ENCODE results near the gene KCNIP1.

The KCNIP1 gene

DNA sequence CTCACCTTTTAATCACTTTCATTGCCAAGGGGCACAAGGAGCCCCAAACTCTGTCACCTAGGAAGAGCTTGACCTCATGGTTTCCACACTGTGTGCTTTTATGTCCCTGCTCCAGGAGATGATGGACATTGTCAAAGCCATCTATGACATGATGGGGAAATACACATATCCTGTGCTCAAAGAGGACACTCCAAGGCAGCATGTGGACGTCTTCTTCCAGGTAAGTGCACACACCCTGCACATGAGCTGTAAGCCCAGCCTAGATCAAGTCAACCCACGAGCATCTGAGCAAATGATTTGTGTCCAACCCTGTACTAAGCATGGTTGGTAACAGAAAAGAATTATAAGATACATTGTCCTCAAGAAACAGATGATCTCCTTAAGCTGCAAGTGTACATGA lies 228.9 kb downstream of the KCNIP1 start:
- TF ChIP-seq, protein P1, sequence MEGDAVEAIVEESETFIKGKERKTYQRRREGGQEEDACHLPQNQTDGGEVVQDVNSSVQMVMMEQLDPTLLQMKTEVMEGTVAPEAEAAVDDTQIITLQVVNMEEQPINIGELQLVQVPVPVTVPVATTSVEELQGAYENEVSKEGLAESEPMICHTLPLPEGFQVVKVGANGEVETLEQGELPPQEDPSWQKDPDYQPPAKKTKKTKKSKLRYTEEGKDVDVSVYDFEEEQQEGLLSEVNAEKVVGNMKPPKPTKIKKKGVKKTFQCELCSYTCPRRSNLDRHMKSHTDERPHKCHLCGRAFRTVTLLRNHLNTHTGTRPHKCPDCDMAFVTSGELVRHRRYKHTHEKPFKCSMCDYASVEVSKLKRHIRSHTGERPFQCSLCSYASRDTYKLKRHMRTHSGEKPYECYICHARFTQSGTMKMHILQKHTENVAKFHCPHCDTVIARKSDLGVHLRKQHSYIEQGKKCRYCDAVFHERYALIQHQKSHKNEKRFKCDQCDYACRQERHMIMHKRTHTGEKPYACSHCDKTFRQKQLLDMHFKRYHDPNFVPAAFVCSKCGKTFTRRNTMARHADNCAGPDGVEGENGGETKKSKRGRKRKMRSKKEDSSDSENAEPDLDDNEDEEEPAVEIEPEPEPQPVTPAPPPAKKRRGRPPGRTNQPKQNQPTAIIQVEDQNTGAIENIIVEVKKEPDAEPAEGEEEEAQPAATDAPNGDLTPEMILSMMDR (conservative IDR thresholded peaks at IDR 0.05; ENCODE audit: low read length), result no peak
- no peak for DNase-seq (ENCODE audit: low read depth)
- no peak overlapping the region for H3K4me3 ChIP-seq (ENCODE audit: low read length)

DNA sequence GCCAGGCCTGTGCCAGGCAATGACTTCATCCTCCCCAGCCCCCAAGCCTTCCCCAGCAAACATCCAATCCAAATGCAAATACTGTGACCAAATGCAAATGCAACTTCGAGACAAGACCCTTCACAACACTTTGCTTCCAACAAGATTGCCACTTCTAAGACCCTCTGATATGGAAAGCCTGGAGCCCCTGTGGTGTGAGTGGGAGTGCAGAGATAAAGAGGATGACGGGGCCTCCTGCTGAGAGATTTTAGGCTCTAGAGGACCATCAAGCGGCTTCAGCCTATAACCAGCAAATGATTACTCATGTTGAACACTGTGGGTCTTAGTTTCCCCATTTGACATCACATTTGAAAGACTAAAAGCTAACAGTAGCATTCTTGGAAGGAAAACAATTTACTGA lies 233.1 kb downstream of the KCNIP1 start:
- TF ChIP-seq, protein P1 (conservative IDR thresholded peaks at IDR 0.05; ENCODE audit: low read length), result no peak

DNA sequence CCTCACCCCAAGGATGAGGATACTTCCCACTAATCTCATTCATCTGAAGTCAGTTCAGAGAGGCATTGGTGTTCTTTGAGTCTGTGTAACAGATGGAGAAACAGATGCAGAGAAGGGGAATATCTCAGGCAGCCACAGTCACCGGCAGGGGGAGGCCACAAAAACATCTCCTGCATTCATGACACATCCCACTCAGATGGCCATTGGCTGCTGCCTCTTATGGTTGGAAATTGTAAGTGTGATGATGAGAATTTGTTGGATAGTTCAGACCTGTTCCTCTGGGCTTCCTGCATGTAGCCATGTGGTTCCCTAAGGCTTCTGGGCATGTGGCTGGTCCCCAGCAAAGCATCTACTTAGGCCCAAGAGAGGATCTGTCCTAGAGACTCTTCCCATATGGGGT lies 233.8 kb downstream of the KCNIP1 start:
- no peak for DNase-seq (ENCODE audit: low read depth)
- H3K4me3 ChIP-seq (ENCODE audit: low read length), result no peak overlapping the region
- TF ChIP-seq, protein P1 (conservative IDR thresholded peaks at IDR 0.05; ENCODE audit: low read length), result no peak

More for the DNA sequence above, 233.1 kb downstream of the KCNIP1 start:
- no peak overlapping the region for H3K4me3 ChIP-seq (ENCODE audit: low read length)
- no peak for DNase-seq (ENCODE audit: low read depth)

DNA sequence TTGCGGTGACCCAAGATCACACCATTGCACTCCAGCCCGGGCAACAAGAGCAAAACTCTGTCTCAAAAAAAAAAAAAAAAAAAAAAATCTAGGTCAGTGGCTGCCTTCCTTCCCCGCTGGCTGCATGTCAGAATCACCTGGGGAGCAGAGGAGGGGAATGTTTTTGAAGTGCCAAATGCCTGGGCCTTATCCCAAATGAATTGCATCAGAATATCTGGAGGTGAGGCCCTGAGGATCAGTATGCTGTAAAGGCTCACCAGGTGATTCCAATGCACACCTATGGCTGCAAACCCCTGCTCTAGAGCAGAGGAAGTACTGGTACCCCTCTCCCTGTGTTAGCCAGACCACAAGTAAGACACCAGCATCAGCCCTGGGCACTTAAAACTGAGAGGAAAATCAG lies 235.0 kb downstream of the KCNIP1 start:
- no peak for DNase-seq (ENCODE audit: low read depth)
- TF ChIP-seq, protein P1 (conservative IDR thresholded peaks at IDR 0.05; ENCODE audit: low read length), result no peak
- H3K4me3 ChIP-seq (ENCODE audit: low read length), result no peak overlapping the region

DNA sequence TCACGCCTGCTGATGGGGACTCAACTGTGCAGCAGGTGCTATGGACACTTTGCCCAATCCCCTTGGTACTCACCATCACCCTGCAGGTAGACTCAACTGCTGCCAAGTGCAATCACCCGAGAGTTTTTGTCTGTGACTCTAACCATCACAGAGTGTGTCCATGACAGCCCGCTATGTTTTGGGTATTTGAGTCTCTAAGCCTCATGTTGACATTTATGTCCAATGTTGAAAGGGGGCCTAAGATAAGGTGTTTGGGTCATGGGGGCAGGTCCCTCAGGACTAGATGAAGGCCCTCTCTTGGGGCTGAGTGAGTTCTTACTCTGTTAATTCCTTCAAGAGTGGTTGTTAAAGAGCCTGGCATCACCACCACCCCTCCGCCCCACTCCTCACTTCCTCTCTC lies 235.6 kb downstream of the KCNIP1 start:
- no peak for DNase-seq (ENCODE audit: low read depth)
- TF ChIP-seq, protein P1 (conservative IDR thresholded peaks at IDR 0.05; ENCODE audit: low read length), result no peak
- H3K4me3 ChIP-seq (ENCODE audit: low read length), result no peak overlapping the region

DNA sequence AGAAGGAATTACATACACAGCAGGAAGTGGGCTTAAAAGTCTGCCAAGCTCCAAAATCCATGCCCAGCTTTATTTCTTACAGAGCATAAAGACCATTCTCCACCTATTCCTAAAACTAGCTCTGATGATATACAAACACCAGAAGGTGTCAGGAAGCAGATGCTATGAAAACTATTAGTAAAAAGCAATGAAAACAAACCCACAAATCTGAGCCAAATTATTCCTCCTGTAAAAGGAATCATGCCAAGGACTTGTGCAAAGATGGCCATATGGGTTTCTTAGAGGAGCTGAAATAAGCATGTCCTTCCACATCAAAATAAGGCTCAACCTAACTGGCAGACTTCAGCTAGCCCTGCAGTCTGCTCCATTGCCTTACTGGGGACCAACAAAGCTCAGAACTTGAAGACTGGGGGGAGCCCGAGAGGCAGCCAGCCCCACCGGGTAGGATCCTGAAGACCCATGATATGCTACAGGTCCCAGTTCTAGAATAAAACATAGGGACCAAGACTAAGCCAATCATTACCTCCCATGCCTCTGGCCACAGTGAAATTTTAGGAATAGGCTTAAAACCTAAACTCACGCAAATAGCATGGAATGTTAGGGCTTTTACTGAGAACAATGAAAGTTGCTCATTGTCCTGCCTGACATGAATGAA lies 236.9 kb downstream of the KCNIP1 start:
- DNase-seq (ENCODE audit: low read depth), result no peak
- TF ChIP-seq, protein P1 (conservative IDR thresholded peaks at IDR 0.05; ENCODE audit: low read length), result no peak
- no peak overlapping the region for H3K4me3 ChIP-seq (ENCODE audit: low read length)

DNA sequence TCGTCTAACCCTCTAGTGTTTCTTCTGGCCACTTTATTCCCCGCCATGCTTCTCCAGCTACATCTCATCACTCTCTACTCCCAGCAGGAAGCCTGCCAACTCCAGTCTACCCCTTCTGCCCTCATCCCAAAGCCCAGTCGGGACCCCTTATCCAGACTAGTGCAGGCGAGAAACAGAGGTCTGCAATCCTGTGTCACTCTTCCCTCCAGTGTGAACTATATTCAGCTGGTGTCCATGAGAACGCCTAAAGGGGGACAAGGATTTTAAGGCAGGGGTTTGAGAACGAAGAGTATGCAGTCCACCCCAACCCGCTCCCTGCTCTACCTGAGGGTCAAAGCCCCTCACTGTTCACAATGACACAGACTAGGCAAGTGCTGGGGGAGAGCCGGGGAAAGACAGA lies 238.0 kb downstream of the KCNIP1 start:
- DNase-seq (ENCODE audit: low read depth), result no peak
- no peak overlapping the region for H3K4me3 ChIP-seq (ENCODE audit: low read length)
- TF ChIP-seq, protein P1 (conservative IDR thresholded peaks at IDR 0.05; ENCODE audit: low read length), result no peak
